ENCODE results near the gene ATP5PF. TPM values are rescaled to one million over a fixed set of nuclear protein-coding genes. Genes with fewer than 3 reads are reported as not detected.
"Not testable (repeated sequence)": the region's sequence is repeated elsewhere in the genome, so short reads cannot be mapped to it uniquely, and the experiment has no call there.

The ATP5PF gene
- total RNA-seq, 3 donors from 2014 or later = 159 to 215 (median 205) TPM

- H3K9me3 ChIP-seq = no peaks in the 10 kb centered on the region
- DNase-seq (peak in 1 of 3 donors; percentile 66), ATAC-seq (peak; percentile 33)
- H3K36me3 ChIP-seq (ENCODE audit: low read depth) = no peaks in the 10 kb centered on the region
- TF ChIP-seq, protein P1, sequence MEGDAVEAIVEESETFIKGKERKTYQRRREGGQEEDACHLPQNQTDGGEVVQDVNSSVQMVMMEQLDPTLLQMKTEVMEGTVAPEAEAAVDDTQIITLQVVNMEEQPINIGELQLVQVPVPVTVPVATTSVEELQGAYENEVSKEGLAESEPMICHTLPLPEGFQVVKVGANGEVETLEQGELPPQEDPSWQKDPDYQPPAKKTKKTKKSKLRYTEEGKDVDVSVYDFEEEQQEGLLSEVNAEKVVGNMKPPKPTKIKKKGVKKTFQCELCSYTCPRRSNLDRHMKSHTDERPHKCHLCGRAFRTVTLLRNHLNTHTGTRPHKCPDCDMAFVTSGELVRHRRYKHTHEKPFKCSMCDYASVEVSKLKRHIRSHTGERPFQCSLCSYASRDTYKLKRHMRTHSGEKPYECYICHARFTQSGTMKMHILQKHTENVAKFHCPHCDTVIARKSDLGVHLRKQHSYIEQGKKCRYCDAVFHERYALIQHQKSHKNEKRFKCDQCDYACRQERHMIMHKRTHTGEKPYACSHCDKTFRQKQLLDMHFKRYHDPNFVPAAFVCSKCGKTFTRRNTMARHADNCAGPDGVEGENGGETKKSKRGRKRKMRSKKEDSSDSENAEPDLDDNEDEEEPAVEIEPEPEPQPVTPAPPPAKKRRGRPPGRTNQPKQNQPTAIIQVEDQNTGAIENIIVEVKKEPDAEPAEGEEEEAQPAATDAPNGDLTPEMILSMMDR (IDR thresholded peaks at IDR 0.05) = peak; percentile 62
- no peak overlapping the region for H3K4me3 ChIP-seq
- no peaks in the 10 kb centered on the region for H3K4me1 ChIP-seq (ENCODE audit: low read depth)
- intact Hi-C loops (cut with DNase I, micrococcal nuclease) = loop anchor here (5.0 kb wide), 1 partner anchor 101 kb away; the partner anchor contains the start of gene MRPL39 (in 2 of the 2)
Observed at GRCh38 chr21:25708467-25709065, 26.1 kb downstream of the ATP5PF start.

- Histone ChIP-seq H3K9me3 (no peaks in the 10 kb centered on the region), H3K4me1 (ENCODE audit: low read depth) (no peaks in the 10 kb centered on the region), H3K4me3 (no peak overlapping the region), H3K36me3 (ENCODE audit: low read depth) (no peaks in the 10 kb centered on the region)
- intact Hi-C loops (cut with DNase I, micrococcal nuclease) = no loop called here
- DNase-seq (no peak), ATAC-seq (peak; percentile 68)
- TF ChIP-seq, protein P1 (IDR thresholded peaks at IDR 0.05) = no peak
Observed at GRCh38 chr21:25701529-25701928, 33.2 kb downstream of the ATP5PF start.

GRCh38 chr21:25700741-25701140 is 34.0 kb downstream of the ATP5PF start:
- TF ChIP-seq, protein P1 (IDR thresholded peaks at IDR 0.05) = no peak
- H3K4me3 ChIP-seq = no peak overlapping the region
- ATAC-seq = no peak
- H3K36me3 ChIP-seq (ENCODE audit: low read depth) = no peaks in the 10 kb centered on the region
- H3K9me3 ChIP-seq = no peaks in the 10 kb centered on the region
- no peaks in the 10 kb centered on the region for H3K4me1 ChIP-seq (ENCODE audit: low read depth)
- no peak for DNase-seq
- intact Hi-C loops (cut with DNase I, micrococcal nuclease) = no loop called here

GRCh38 chr21:25695461-25695860 is 39.2 kb downstream of the ATP5PF start:
- H3K4me3 ChIP-seq; DNase-seq; H3K4me1 ChIP-seq (ENCODE audit: low read depth); H3K36me3 ChIP-seq (ENCODE audit: low read depth); ATAC-seq; intact Hi-C loops (cut with DNase I, micrococcal nuclease); H3K9me3 ChIP-seq: not testable (repeated sequence)

- intact Hi-C loops (cut with DNase I, micrococcal nuclease) = no loop called here
- TF ChIP-seq, protein P1 (IDR thresholded peaks at IDR 0.05) = no peak
- no peak for ATAC-seq
Observed at GRCh38 chr21:25691976-25692375, 42.7 kb downstream of the ATP5PF start.

DNA sequence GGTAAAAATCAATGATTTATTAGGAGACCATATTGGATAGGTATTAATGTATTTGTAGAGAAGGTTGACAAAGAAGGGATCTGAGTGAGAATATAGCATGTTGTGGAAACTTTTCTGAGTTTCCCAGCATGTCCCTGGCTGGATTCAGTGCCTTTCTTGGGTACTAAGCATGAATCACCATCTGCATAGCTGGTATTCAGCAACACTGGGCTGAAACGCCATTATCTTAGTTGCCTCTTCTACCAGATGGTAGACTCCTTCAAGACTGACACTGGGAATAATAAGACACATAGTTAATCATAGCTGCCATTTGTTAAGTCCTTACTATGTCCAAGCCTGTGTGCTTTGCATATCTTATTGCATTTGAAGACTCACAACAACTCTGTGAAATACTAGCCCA is 45.5 kb downstream of the ATP5PF start:
- H3K4me1 ChIP-seq (ENCODE audit: low read depth) = no peaks in the 10 kb centered on the region
- H3K4me3 ChIP-seq = no peak overlapping the region
- DNase-seq = no peak
- ATAC-seq = no peak
- TF ChIP-seq, protein P1 (IDR thresholded peaks at IDR 0.05) = no peak
- intact Hi-C loops (cut with DNase I, micrococcal nuclease) = no loop called here
- no peaks in the 10 kb centered on the region for H3K36me3 ChIP-seq (ENCODE audit: low read depth)
- H3K9me3 ChIP-seq = no peaks in the 10 kb centered on the region

More at GRCh38 chr21:25691976-25692375, 42.7 kb downstream of the ATP5PF start:
- H3K4me1 ChIP-seq (ENCODE audit: low read depth) = no peaks in the 10 kb centered on the region
- DNase-seq = no peak
- H3K4me3 ChIP-seq = no peak overlapping the region
- no peaks in the 10 kb centered on the region for H3K9me3 ChIP-seq
- no peaks in the 10 kb centered on the region for H3K36me3 ChIP-seq (ENCODE audit: low read depth)
